ENCODE data around the gene OR52A1. TPM values are rescaled to one million over a fixed set of nuclear protein-coding genes. Genes with fewer than 3 reads are reported as not detected.

OR52A1 gene
- total and polyA plus RNA-seq, 9 of the 15 experiments (the other 6 are each of a cell fraction or from before 2014, with no cell fraction given), result under 0.01 to 0.33 (median 0.13) TPM; not detected in 3

- no peak for TF ChIP-seq MXD1 (CRISPR knock-in tag; IDR thresholded peaks at IDR 0.05; ENCODE audit: borderline replicate concordance, poor library complexity, severe bottlenecking)
- TF ChIP-seq CBFA2T3 (IDR thresholded peaks at IDR 0.05), result peak; percentile 99
- TF ChIP-seq, protein P1, sequence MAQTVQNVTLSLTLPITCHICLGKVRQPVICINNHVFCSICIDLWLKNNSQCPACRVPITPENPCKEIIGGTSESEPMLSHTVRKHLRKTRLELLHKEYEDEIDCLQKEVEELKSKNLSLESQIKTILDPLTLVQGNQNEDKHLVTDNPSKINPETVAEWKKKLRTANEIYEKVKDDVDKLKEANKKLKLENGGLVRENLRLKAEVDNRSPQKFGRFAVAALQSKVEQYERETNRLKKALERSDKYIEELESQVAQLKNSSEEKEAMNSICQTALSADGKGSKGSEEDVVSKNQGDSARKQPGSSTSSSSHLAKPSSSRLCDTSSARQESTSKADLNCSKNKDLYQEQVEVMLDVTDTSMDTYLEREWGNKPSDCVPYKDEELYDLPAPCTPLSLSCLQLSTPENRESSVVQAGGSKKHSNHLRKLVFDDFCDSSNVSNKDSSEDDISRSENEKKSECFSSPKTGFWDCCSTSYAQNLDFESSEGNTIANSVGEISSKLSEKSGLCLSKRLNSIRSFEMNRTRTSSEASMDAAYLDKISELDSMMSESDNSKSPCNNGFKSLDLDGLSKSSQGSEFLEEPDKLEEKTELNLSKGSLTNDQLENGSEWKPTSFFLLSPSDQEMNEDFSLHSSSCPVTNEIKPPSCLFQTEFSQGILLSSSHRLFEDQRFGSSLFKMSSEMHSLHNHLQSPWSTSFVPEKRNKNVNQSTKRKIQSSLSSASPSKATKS (CRISPR knock-in tag; IDR thresholded peaks at IDR 0.05), result no peak
- no peak for TF ChIP-seq LARP7 (IDR thresholded peaks at IDR 0.05)
- TF ChIP-seq, protein P2, sequence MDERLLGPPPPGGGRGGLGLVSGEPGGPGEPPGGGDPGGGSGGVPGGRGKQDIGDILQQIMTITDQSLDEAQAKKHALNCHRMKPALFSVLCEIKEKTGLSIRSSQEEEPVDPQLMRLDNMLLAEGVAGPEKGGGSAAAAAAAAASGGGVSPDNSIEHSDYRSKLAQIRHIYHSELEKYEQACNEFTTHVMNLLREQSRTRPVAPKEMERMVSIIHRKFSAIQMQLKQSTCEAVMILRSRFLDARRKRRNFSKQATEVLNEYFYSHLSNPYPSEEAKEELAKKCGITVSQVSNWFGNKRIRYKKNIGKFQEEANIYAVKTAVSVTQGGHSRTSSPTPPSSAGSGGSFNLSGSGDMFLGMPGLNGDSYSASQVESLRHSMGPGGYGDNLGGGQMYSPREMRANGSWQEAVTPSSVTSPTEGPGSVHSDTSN (CRISPR knock-in tag; IDR thresholded peaks at IDR 0.05; ENCODE audit: low read depth), result no peak
- TF ChIP-seq, protein P2 (tag; conservative IDR thresholded peaks at IDR 0.05; ENCODE audit: low read depth), result peak; percentile 77
- TF ChIP-seq JUN (IDR thresholded peaks at IDR 0.05; ENCODE audit: borderline replicate concordance, low read depth, low read length), result no peak
- no peak for TF ChIP-seq JUN (CRISPR knock-in tag; IDR thresholded peaks at IDR 0.05; ENCODE audit: borderline replicate concordance)
- TF ChIP-seq TGIF2 (CRISPR knock-in tag; IDR thresholded peaks at IDR 0.05), result no peak
- no peak for TF ChIP-seq CHCHD3 (CRISPR knock-in tag; IDR thresholded peaks at IDR 0.05)
- TF ChIP-seq ELF1 (tag; IDR thresholded peaks at IDR 0.05), result no peak
- no peak for TF ChIP-seq PCBP1 (IDR thresholded peaks at IDR 0.05; ENCODE audit: low read depth, low read length, poor library complexity, severe bottlenecking)
- TF ChIP-seq MBD2 (IDR thresholded peaks at IDR 0.05; ENCODE audit: borderline replicate concordance, low read depth), result peak; percentile 49; the same call in 1 of the 2 replicates
- no peak for TF ChIP-seq SMARCA5 (IDR thresholded peaks at IDR 0.05)
- TF ChIP-seq ELF4 (CRISPR knock-in tag; IDR thresholded peaks at IDR 0.05), result peak; percentile 27; the same call in 1 of the 2 replicates
- TF ChIP-seq ZNF232 (CRISPR knock-in tag; IDR thresholded peaks at IDR 0.05), result no peak
- peak in 1 of 2 experiments; percentile 57; a peak in 1 of 4 replicates for TF ChIP-seq MNT (conservative IDR thresholded peaks at IDR 0.05)
- no peak for TF ChIP-seq SAFB2 (IDR thresholded peaks at IDR 0.05; ENCODE audit: borderline replicate concordance, low read depth, low read length, severe bottlenecking)
- TF ChIP-seq TCF7L2 (IDR thresholded peaks at IDR 0.05; ENCODE audit: low read depth, low read length), result no peak
- no peak for TF ChIP-seq PURB (CRISPR knock-in tag; IDR thresholded peaks at IDR 0.05; ENCODE audit: low read depth)
- no peak for TF ChIP-seq ZSCAN32 (CRISPR knock-in tag; IDR thresholded peaks at IDR 0.05)
- TF ChIP-seq TBP (optimal IDR thresholded peaks at IDR 0.05; ENCODE audit: low read depth, low read length), result no peak
- no peak for TF ChIP-seq ZNF76 (CRISPR knock-in tag; IDR thresholded peaks at IDR 0.05; ENCODE audit: borderline replicate concordance)
Observed at GRCh38 chr11:5151713-5152153, 2.8 kb downstream of the OR52A1 start (continued).
